Endothelial cell of umbilical vein (primary cell): ENCODE data around the gene MYO5B. TPM values are rescaled to one million over a fixed set of nuclear protein-coding genes. Genes with fewer than 3 reads are reported as not detected.

ENCODE experiments used
- BruUV-seq: library from RNA; stranded (reverse); fragments of 400-500 nt; replicated peaks from 2 replicates; lab custom pipeline; 2021; lab: Mats Ljungman, UMichigan
- CTCF ChIA-PET: fragments of 300-600, 350-600 bp; sonication (Branson Sonifier 250); formaldehyde crosslinking; loops from one replicate; lab custom pipeline; 2021; ENCODE audit warnings: antibody characterized with exemption, inconsistent platforms; lab: Charles Lee
- POLR2A ChIA-PET: fragments of 300-600, 350-600 bp; sonication (Branson Sonifier 250); formaldehyde crosslinking; loops from one replicate; lab custom pipeline; 2021; ENCODE audit warnings: antibody characterized with exemption, inconsistent platforms; lab: Charles Lee
- DNase-seq: peaks from one replicate; pipeline ENCODE4 v3.0.0-alpha.2; 2011; ENCODE audit warnings: low read depth, low spot score
- FAIRE-seq: peaks from 2 replicates; lab custom pipeline; 2011; peaks lifted over from hg19 to GRCh38; lab: Jason Lieb, UNC
- H2AFZ ChIP-seq: 2 replicates; pipeline ENCODE4 v1.6.0; 2012; ENCODE audit warnings: low read depth, low read length, control low read depth, inconsistent platforms
- H3K27ac ChIP-seq: 2 replicates; pipeline ENCODE4 v1.5.1; 2011; ENCODE audit warnings: low read depth, mild to moderate bottlenecking, control low read depth, low read length, moderate library complexity; ENCODE audit not compliant: insufficient read depth
- H3K27me3 ChIP-seq, 2 experiments: 2 replicates each; pipeline versions ENCODE4 v1.6.0 to v1.6.1; 2011; ENCODE audit warnings: low read length in 2 of 2, mixed read lengths in 1 of 2; ENCODE audit not compliant: control insufficient read depth in 2 of 2, insufficient read depth in 2 of 2
- H3K36me3 ChIP-seq, 2 experiments: 2 replicates in 1 of 2; 3 replicates in 1 of 2; pipeline ENCODE4 v1.5.1; 2011; ENCODE audit warnings: low read length in 2 of 2, mild to moderate bottlenecking in 1 of 2, moderate library complexity in 1 of 2; ENCODE audit not compliant: control insufficient read depth in 2 of 2, insufficient read depth in 2 of 2; ENCODE audit errors: extremely low read depth in 1 of 2
- H3K4me1 ChIP-seq: 3 replicates; pipeline ENCODE4 v1.5.1; 2011; ENCODE audit warnings: mild to moderate bottlenecking, low read length; ENCODE audit not compliant: control insufficient read depth, insufficient read depth; ENCODE audit errors: extremely low read depth
- H3K4me2 ChIP-seq: 2 replicates; pipeline ENCODE4 v1.6.1; 2011; ENCODE audit warnings: low read length, control low read depth, mixed read lengths; ENCODE audit not compliant: insufficient read depth
- H3K4me3 ChIP-seq, 3 experiments: fragments of 200-600 bp in 1 of 3; sonication (generic), shearing (Covaris generic) in 1 of 3; replicated peaks in 1 of 3; 2 replicates each; pipeline ENCODE4 v1.5.1; 2011 to 2016; ENCODE audit warnings: control low read depth in 3 of 3, low read length in 3 of 3, mild to moderate bottlenecking in 2 of 3, inconsistent platforms in 1 of 3, low read depth in 1 of 3, moderate library complexity in 1 of 3; ENCODE audit not compliant: insufficient read depth in 1 of 3
- H3K79me2 ChIP-seq: 2 replicates; pipeline ENCODE4 v1.6.0; 2012; ENCODE audit warnings: low read length, inconsistent platforms; ENCODE audit not compliant: control insufficient read depth, insufficient read depth
- H3K9ac ChIP-seq: replicated peaks from 2 replicates; pipeline ENCODE3; 2011; ENCODE audit warnings: low read length, control low read depth; ENCODE audit not compliant: insufficient read depth; ENCODE audit errors: extremely low read depth
- H3K9me1 ChIP-seq: replicated peaks from 3 replicates; pipeline ENCODE4 v1.6.0; 2011; ENCODE audit warnings: mild to moderate bottlenecking, low read length; ENCODE audit not compliant: control insufficient read depth, insufficient read depth; ENCODE audit errors: extremely low read depth
- H3K9me3 ChIP-seq: replicated peaks from 2 replicates; pipeline ENCODE4 v1.5.1; 2012; ENCODE audit warnings: low read length, inconsistent platforms; ENCODE audit not compliant: control insufficient read depth, insufficient read depth
- H4K20me1 ChIP-seq: replicated peaks from 2 replicates; pipeline ENCODE3; 2011; ENCODE audit warnings: mild to moderate bottlenecking, low read length; ENCODE audit not compliant: control insufficient read depth, insufficient read depth; ENCODE audit errors: extremely low read depth
- CTCF ChIP-seq, 2 donors: IDR thresholded peaks; 1 replicate in 1 of 2; 2 replicates in 1 of 2; pipeline ENCODE4 v1.5.1; 2011; ENCODE audit warnings: low read length in 2 of 2, mild to moderate bottlenecking in 2 of 2, moderate library complexity in 2 of 2, control low read depth in 1 of 2, inconsistent platforms in 1 of 2, low read depth in 1 of 2; ENCODE audit not compliant: insufficient read depth in 1 of 2; ENCODE audit errors: extremely low read depth in 1 of 2
- EZH2 ChIP-seq: IDR thresholded peaks from 2 replicates; pipeline ENCODE4 v1.6.1; 2012; ENCODE audit warnings: borderline replicate concordance, low read depth, mild to moderate bottlenecking, moderate library complexity, low read length, inconsistent platforms; ENCODE audit not compliant: severe bottlenecking
- FOS ChIP-seq: IDR thresholded peaks from 2 replicates; pipeline ENCODE4 v1.6.1; 2011; ENCODE audit warnings: mild to moderate bottlenecking, low read length, moderate library complexity, borderline replicate concordance; ENCODE audit not compliant: insufficient read depth
- GATA2 ChIP-seq: IDR thresholded peaks from 2 replicates; pipeline ENCODE4 v1.7.0; 2011; ENCODE audit warnings: low read depth, mild to moderate bottlenecking, moderate library complexity, mixed read lengths, low read length; ENCODE audit not compliant: insufficient read length, insufficient read depth
- JUN ChIP-seq: IDR thresholded peaks from 2 replicates; pipeline ENCODE4 v1.6.1; 2011; ENCODE audit warnings: borderline replicate concordance, low read depth; ENCODE audit not compliant: insufficient read length, insufficient read depth
- MAX ChIP-seq: IDR thresholded peaks from 2 replicates; pipeline ENCODE4 v1.6.1; 2011; ENCODE audit not compliant: insufficient read depth, insufficient read length
- MYC ChIP-seq: IDR thresholded peaks from one replicate; pipeline ENCODE4 v1.6.1; 2011; ENCODE audit warnings: mild to moderate bottlenecking, low read depth, low read length
- POLR2A ChIP-seq: IDR thresholded peaks from 2 replicates; pipeline ENCODE4 v1.6.1; 2012; ENCODE audit warnings: low read depth, mild to moderate bottlenecking, control low read depth, low read length
- POLR2AphosphoS5 ChIP-seq: IDR thresholded peaks from 2 replicates; pipeline ENCODE4 v1.6.1; 2012; ENCODE audit warnings: low read depth, mild to moderate bottlenecking, control low read depth, low read length, moderate library complexity; ENCODE audit not compliant: insufficient read depth
- dilution Hi-C: fragments of 300-500 bp; cut with MboI; formaldehyde crosslinking; loops from one replicate; pipeline ENCODE4 v1.15.0; 2019; ENCODE audit warnings: low sequenced_read_pairs; ENCODE audit not compliant: extremely low pct_ligation_motif_present
- intact Hi-C: fragments of 100-400 bp; cut with micrococcal nuclease; formaldehyde crosslinking; loops from one replicate; pipeline ENCODE4 v1.10.0; 2022
- polyA plus RNA-seq, 4 experiments: library from polyadenylated mRNA; depleted of rRNA in 3 of 4; stranded (reverse) in 3 of 4; unstranded in 1 of 4; fragments of >200 nt; gene quantifications; 2 replicates each; pipeline versions ENCODE4 v1.2.1 to v1.2.3, GENCODE V29; 2011 to 2012; ENCODE audit warnings: missing spikeins in 1 of 4
- total RNA-seq: library from RNA; stranded (reverse); gene quantifications from 2 replicates; pipeline ENCODE4 v1.2.3, GENCODE V29; 2021

Gene MYO5B
- total and polyA plus RNA-seq, 2 donors (not counting 3 experiments of a cell fraction or from before 2014, with no cell fraction given), result 0.54 to 1.1 TPM

- no peak overlapping the region for H3K9ac ChIP-seq
- H3K4me2 ChIP-seq, result no peak overlapping the region
- H3K27ac ChIP-seq, result no peak overlapping the region
- no peak for DNase-seq
- no peak overlapping the region for H3K4me3 ChIP-seq
- no peak for FAIRE-seq
- dilution Hi-C loops, result no loop called here
- no peaks in the 10 kb centered on the region for H4K20me1 ChIP-seq
- no peak overlapping the region for H2AFZ ChIP-seq
- no peaks in the 10 kb centered on the region for H3K9me3 ChIP-seq
- no peaks in the 10 kb centered on the region for H3K9me1 ChIP-seq
- BruUV-seq, result no TSS peak
- CTCF ChIA-PET, result interaction anchor here (1.8 kb wide), 1 partner anchor 10 kb away, joined by 4 read pairs; no protein-coding TSS in a partner anchor
- H3K36me3 ChIP-seq, result no peaks in the 10 kb centered on the region
- intact Hi-C loops, result no loop called here
- H3K27me3 ChIP-seq, result peaks cover 12 to 16% of the 10 kb centered on the region in 2 experiments
- TF ChIP-seq GATA2 (no peak), FOS (no peak), MAX (no peak), EZH2 (no peak), POLR2A (no peak), POLR2AphosphoS5 (no peak), MYC (no peak), JUN (no peak), CTCF (IDR thresholded peaks at IDR 0.05; ENCODE audit: extremely low read depth in 1 of 2, insufficient read depth in 1 of 2, low read depth in 1 of 2, low read length in 2 of 2) (no peak)
- POLR2A ChIA-PET, result no interaction called here
- H3K79me2 ChIP-seq, result no peaks in the 10 kb centered on the region
- no peaks in the 10 kb centered on the region for H3K4me1 ChIP-seq
Observed at GRCh38 chr18:49920731-49921130, 274.2 kb downstream of the MYO5B start.
